GM12878 (cell line): ENCODE results near the gene LCT. TPM values are rescaled to one million over a fixed set of nuclear protein-coding genes. Genes with fewer than 3 reads are reported as not detected.
A peak's percentile ranks its signal among the peaks of the same experiment; 100 is the strongest.

Source experiments
- ATAC-seq: fragments of 200-7000 bp; cut with Tn5 transposase; 3 replicates; pipeline ENCODE4 v1.9.1; 2020; ENCODE audit warnings: mild to moderate bottlenecking, moderate library complexity
- BruUV-seq: library from RNA; stranded (reverse); fragments of 400-500 nt; replicated peaks from 2 replicates; lab custom pipeline; 2021; lab: Mats Ljungman, UMichigan
- CTCF ChIA-PET: fragments of 300-600 bp; sonication (Branson Sonifier 250); formaldehyde crosslinking; extraction: SDS; loops from one replicate; lab custom pipeline; 2021; ENCODE audit warnings: inconsistent platforms; lab: Yijun Ruan, JAX
- POLR2A ChIA-PET: fragments of 350-600 bp; formaldehyde crosslinking; extraction: SDS; loops from one replicate; lab custom pipeline; 2021; ENCODE audit warnings: inconsistent platforms; lab: Charles Lee
- RAD21 ChIA-PET: fragments of 300-600 bp; sonication (Branson Sonifier 250); formaldehyde crosslinking; loops from one replicate; lab custom pipeline; 2023; ENCODE audit warnings: antibody characterized with exemption; ENCODE audit not compliant: unreplicated experiment; lab: Charles Lee
- SMC1A ChIA-PET: fragments of 300-600 bp; sonication (Branson Sonifier 250); formaldehyde crosslinking; loops from one replicate; lab custom pipeline; 2023; ENCODE audit not compliant: unreplicated experiment, uncharacterized antibody; lab: Charles Lee
- DNase-seq: peaks from one replicate; pipeline ENCODE4 v3.0.0-alpha.2; 2011; ENCODE audit warnings: low read depth, low spot score
- FAIRE-seq: peaks from 3 replicates; lab custom pipeline; 2011; peaks lifted over from hg19 to GRCh38; lab: Jason Lieb, UNC
- H2AFZ ChIP-seq: 2 replicates; pipeline ENCODE4 v1.6.0; 2011; ENCODE audit warnings: low read depth, low read length, control low read depth; ENCODE audit not compliant: control insufficient read depth
- H3K27ac ChIP-seq: 2 replicates; pipeline ENCODE4 v1.5.1; 2011; ENCODE audit warnings: control low read depth; ENCODE audit not compliant: control insufficient read depth, insufficient read depth
- H3K27me3 ChIP-seq, 2 experiments: replicated peaks in 1 of 2; 2 replicates each; pipeline versions ENCODE4 v1.6.0 to v1.6.1; 2011; ENCODE audit warnings: low read length in 1 of 2; ENCODE audit not compliant: control insufficient read depth in 2 of 2, insufficient read depth in 2 of 2
- H3K36me3 ChIP-seq, 2 experiments: 2 replicates each; pipeline ENCODE4 v1.5.1; 2011; ENCODE audit warnings: low read length in 1 of 2; ENCODE audit not compliant: control insufficient read depth in 2 of 2, insufficient read depth in 2 of 2
- H3K4me1 ChIP-seq: 2 replicates; pipeline ENCODE4 v1.6.1; 2011; ENCODE audit warnings: mild to moderate bottlenecking, low read length, moderate library complexity, mixed read lengths; ENCODE audit not compliant: control insufficient read depth, insufficient read depth
- H3K4me2 ChIP-seq: 2 replicates; pipeline ENCODE4 v1.6.0; 2011; ENCODE audit warnings: control low read depth; ENCODE audit not compliant: control insufficient read depth, insufficient read depth
- H3K4me3 ChIP-seq: fragments of 200-600 bp; sonication (generic); 2 replicates; pipeline ENCODE4 v1.5.1; 2016
- H3K79me2 ChIP-seq: 2 replicates; pipeline ENCODE4 v1.6.0; 2011; ENCODE audit warnings: low read length; ENCODE audit not compliant: control insufficient read depth, insufficient read depth
- H3K9ac ChIP-seq: 2 replicates; pipeline ENCODE4 v1.8.0; 2011; ENCODE audit warnings: low read length, control low read depth, mixed read lengths; ENCODE audit not compliant: control insufficient read depth, insufficient read depth
- H3K9me3 ChIP-seq: replicated peaks from 3 replicates; pipeline ENCODE4 v1.5.1; 2011; ENCODE audit warnings: mild to moderate bottlenecking, low read length; ENCODE audit not compliant: control insufficient read depth, insufficient read depth
- H4K20me1 ChIP-seq: 2 replicates; pipeline ENCODE4 v1.6.0; 2011; ENCODE audit not compliant: control insufficient read depth, insufficient read depth
- ATF2 ChIP-seq: IDR thresholded peaks from 2 replicates; pipeline ENCODE4 v1.6.1; 2012; ENCODE audit warnings: low read length, inconsistent platforms
- BCL11A ChIP-seq: IDR thresholded peaks from 2 replicates; pipeline ENCODE4 v1.6.1; 2011; ENCODE audit warnings: low read depth, low read length
- BHLHE40 ChIP-seq, 2 experiments: fragments of 450-650 bp in 1 of 2; IDR thresholded peaks; 2 replicates each; pipeline ENCODE4 v1.6.1; 2011 to 2017; ENCODE audit warnings: low read depth in 2 of 2, borderline replicate concordance in 1 of 2, improper control_type of control experiment in 1 of 2, low read length in 1 of 2, mild to moderate bottlenecking in 1 of 2
- CBX5 ChIP-seq: sonication (generic); IDR thresholded peaks from 2 replicates; pipeline ENCODE4 v1.6.1; 2016; ENCODE audit warnings: low read depth, moderate library complexity, mild to moderate bottlenecking, inconsistent platforms
- CREM ChIP-seq: IDR thresholded peaks from 2 replicates; pipeline ENCODE4 v1.6.1; 2014; ENCODE audit warnings: antibody characterized with exemption, low read depth
- EED ChIP-seq: sonication (generic); IDR thresholded peaks from 2 replicates; pipeline ENCODE4 v1.6.1; 2016; ENCODE audit warnings: antibody characterized with exemption, low read depth
- ETV6 ChIP-seq, 2 experiments: fragments of 450-650 bp in 1 of 2; IDR thresholded peaks in 1 of 2; conservative IDR thresholded peaks in 1 of 2; 2 replicates each; pipeline ENCODE4 v1.6.1; 2014; ENCODE audit warnings: antibody characterized with exemption in 1 of 2, borderline replicate concordance in 1 of 2, low read depth in 1 of 2, mild to moderate bottlenecking in 1 of 2, moderate library complexity in 1 of 2
- FOXM1 ChIP-seq: IDR thresholded peaks from 2 replicates; pipeline ENCODE4 v1.6.1; 2012; ENCODE audit warnings: low read depth, mild to moderate bottlenecking, inconsistent platforms, low read length, moderate library complexity
- GATAD2B ChIP-seq: fragments of 450-650 bp; conservative IDR thresholded peaks from 2 replicates; pipeline ENCODE4 v1.6.1; 2017; ENCODE audit warnings: low read depth, mild to moderate bottlenecking, moderate library complexity
- IKZF2 ChIP-seq, 2 experiments: fragments of 450-650 bp; IDR thresholded peaks; 2 replicates each; pipeline ENCODE4 v1.6.1; 2017; ENCODE audit warnings: mild to moderate bottlenecking in 2 of 2, moderate library complexity in 2 of 2
- MAX ChIP-seq: IDR thresholded peaks from 2 replicates; pipeline ENCODE4 v1.6.1; 2012; ENCODE audit warnings: low read depth, low read length, improper control_type of control experiment
- NBN ChIP-seq: fragments of 450-650 bp; IDR thresholded peaks from 2 replicates; pipeline ENCODE4 v1.6.1; 2016
- PKNOX1 ChIP-seq: fragments of 450-650 bp; IDR thresholded peaks from 2 replicates; pipeline ENCODE4 v1.6.1; 2016; ENCODE audit warnings: mild to moderate bottlenecking
- RAD51 ChIP-seq: fragments of 450-650 bp; IDR thresholded peaks from 2 replicates; pipeline ENCODE4 v1.6.1; 2016; ENCODE audit warnings: moderate library complexity, mild to moderate bottlenecking, inconsistent platforms
- SIX5 ChIP-seq: IDR thresholded peaks from 2 replicates; pipeline ENCODE4 v1.6.1; 2011; ENCODE audit warnings: mild to moderate bottlenecking, low read depth, low read length, moderate library complexity; ENCODE audit not compliant: severe bottlenecking
- SMC3 ChIP-seq: IDR thresholded peaks from 2 replicates; pipeline ENCODE4 v1.6.1; 2011; ENCODE audit warnings: low read length, improper control_type of control experiment, borderline replicate concordance
- TARDBP ChIP-seq: IDR thresholded peaks from 2 replicates; pipeline ENCODE4 v1.6.1; 2016; ENCODE audit warnings: borderline replicate concordance
- TCF3 ChIP-seq: IDR thresholded peaks from 2 replicates; pipeline ENCODE4 v1.6.1; 2012; ENCODE audit warnings: low read depth, mild to moderate bottlenecking, low read length, borderline replicate concordance; ENCODE audit not compliant: insufficient read depth
- YY1 ChIP-seq: IDR thresholded peaks from 2 replicates; pipeline ENCODE4 v1.6.1; 2011; ENCODE audit warnings: low read depth, mild to moderate bottlenecking, low read length
- WGBS: methylation state at CpG from one replicate; pipeline ENCODE4 v1.1.6; 2016; ENCODE audit warnings: low lambda C conversion rate; ENCODE audit not compliant: insufficient replicate concordance, insufficient coverage; ENCODE audit errors: missing lambda C conversion rate; 5-methylcytosine and 5-hydroxymethylcytosine counted together
- in situ Hi-C: fragments of 300-500 bp; cut with MboI; formaldehyde crosslinking; loops from 9 replicates; pipeline ENCODE4 v1.14.3; 2018; ENCODE audit warnings: mixed read lengths
- intact Hi-C: fragments of 100-400 bp; cut with micrococcal nuclease; formaldehyde crosslinking; loops from one replicate; pipeline ENCODE4 v1.14.2; 2022; ENCODE audit not compliant: unreplicated experiment
- polyA plus RNA-seq, 11 experiments: library from polyadenylated mRNA; depleted of rRNA in 4 of 11; unstranded in 6 of 11; stranded (reverse) in 5 of 11; fragments of >200 nt; fragmentation: Nextera tagmentation in 4 of 11; fragmentation: Illumina TruSeq in 1 of 11; extraction: Ambion mirVana in 4 of 11; extraction: Trizol in 1 of 11; gene quantifications; 1 replicate in 1 of 11; 2 replicates in 10 of 11; pipeline versions ENCODE4 v1.2.1 to v1.2.3, GENCODE V29; 2011 to 2016; ENCODE audit warnings: inconsistent platforms in 2 of 11, missing spikeins in 2 of 11, low read depth in 1 of 11
- total RNA-seq, 4 experiments: library from RNA; depleted of rRNA in 3 of 4; stranded (reverse); fragments of >200 nt in 3 of 4; fragmentation: Illumina TruSeq in 1 of 4; extraction: Trizol in 1 of 4; gene quantifications; 2 replicates each; pipeline versions ENCODE4 v1.2.1 to v1.2.3, GENCODE V29; 2013 to 2021

Gene LCT
- total and polyA plus RNA-seq, 10 of the 15 experiments (the other 5 are each of a cell fraction or from before 2014, with no cell fraction given) = 0.02 to 0.09 (median 0.07) TPM; not detected in 3

GRCh38 chr2:135797497-135798274, 39.3 kb downstream of the LCT start:
- ChIA-PET POLR2A (interaction anchor here (1.4 kb wide), 1 partner anchor 55 kb away, joined by 5 read pairs; no protein-coding TSS in a partner anchor), CTCF (interaction anchor here (0.6 to 5.8 kb wide), 60 partner anchors 10 to 832 kb away, joined by 3 to 46 read pairs (median 4); partner anchors contain the start of genes MCM6 and UBXN4), RAD21 (interaction anchor here (0.7 to 2.4 kb wide), 15 partner anchors 9 to 809 kb away, joined by 3 to 16 read pairs (median 3); no protein-coding TSS in a partner anchor), SMC1A (interaction anchor here (0.6 to 3.2 kb wide), 21 partner anchors 10 to 796 kb away, joined by 3 to 20 read pairs (median 3); no protein-coding TSS in a partner anchor)
- H3K9me3 ChIP-seq = peaks cover 5% of the 10 kb centered on the region; the same call in 2 of the 3 replicates
- FAIRE-seq (peak; percentile 93), ATAC-seq (peak; percentile 89), DNase-seq (peak; percentile 36)
- no peak overlapping the region for H3K4me3 ChIP-seq
- H3K9ac ChIP-seq = no peak overlapping the region
- H3K79me2 ChIP-seq = no peaks in the 10 kb centered on the region
- H3K36me3 ChIP-seq = no peaks in the 10 kb centered on the region
- peaks cover 11% of the 10 kb centered on the region for H3K4me1 ChIP-seq
- H2AFZ ChIP-seq = no peak overlapping the region; the same call in 1 of the 2 replicates
- BruUV-seq = no TSS peak
- no peaks in the 10 kb centered on the region for H4K20me1 ChIP-seq
- intact Hi-C loops = loop anchor here (2.0 to 5.0 kb wide), 3 partner anchors 325 to 795 kb away; no protein-coding TSS in a partner anchor
- in situ Hi-C loops = no loop called here
- 31% methylated on average over 22 of the region's 22 CpGs for WGBS
- H3K27me3 ChIP-seq = no peaks in the 10 kb centered on the region
- H3K27ac ChIP-seq = no peak overlapping the region
- H3K4me2 ChIP-seq = no peak overlapping the region
- TF ChIP-seq TCF3 (no peak), EED (0 out of 2 replicates have a peak, but pooled peaks have one; percentile 19), RAD51 (no peak), SMC3 (peak; percentile 66), GATAD2B (no peak), IKZF2 (IDR thresholded peaks at IDR 0.05) (no peak), CREM (0 out of 2 replicates have a peak, but pooled peaks have one; percentile 21), SIX5 (no peak), MAX (0 out of 2 replicates have a peak, but pooled peaks have one; percentile 26), CBX5 (no peak), FOXM1 (no peak), BCL11A (no peak), YY1 (peak; percentile 57; the same call in 1 of the 2 replicates), ETV6 (conservative IDR thresholded peaks at IDR 0.05 in 1 of 2, IDR thresholded peaks at IDR 0.05 in 1 of 2; ENCODE audit: borderline replicate concordance in 1 of 2, low read depth in 1 of 2) (no peak), BHLHE40 (IDR thresholded peaks at IDR 0.05; ENCODE audit: borderline replicate concordance in 1 of 2, low read depth in 2 of 2, low read length in 1 of 2) (peak; percentile 96 to 97), ATF2 (no peak), NBN (no peak), TARDBP (no peak), PKNOX1 (no peak)
